ENCODE data around the gene AMZ1.
A peak's percentile ranks its signal among the peaks of the same experiment; 100 is the strongest.

AMZ1 gene

GRCh38 chr7:2651847-2652735 lies 35.9 kb upstream of the AMZ1 start:
- DNase-seq (ENCODE audit: low spot score) = no peak

- DNase-seq (ENCODE audit: low spot score) = no peak
These were observed 35.3 kb upstream of the AMZ1 start for GRCh38 chr7:2652736-2653060.

- DNase-seq (ENCODE audit: low spot score) = no peak
These were observed 33.9 kb upstream of the AMZ1 start for GRCh38 chr7:2654059-2654458.

DNA sequence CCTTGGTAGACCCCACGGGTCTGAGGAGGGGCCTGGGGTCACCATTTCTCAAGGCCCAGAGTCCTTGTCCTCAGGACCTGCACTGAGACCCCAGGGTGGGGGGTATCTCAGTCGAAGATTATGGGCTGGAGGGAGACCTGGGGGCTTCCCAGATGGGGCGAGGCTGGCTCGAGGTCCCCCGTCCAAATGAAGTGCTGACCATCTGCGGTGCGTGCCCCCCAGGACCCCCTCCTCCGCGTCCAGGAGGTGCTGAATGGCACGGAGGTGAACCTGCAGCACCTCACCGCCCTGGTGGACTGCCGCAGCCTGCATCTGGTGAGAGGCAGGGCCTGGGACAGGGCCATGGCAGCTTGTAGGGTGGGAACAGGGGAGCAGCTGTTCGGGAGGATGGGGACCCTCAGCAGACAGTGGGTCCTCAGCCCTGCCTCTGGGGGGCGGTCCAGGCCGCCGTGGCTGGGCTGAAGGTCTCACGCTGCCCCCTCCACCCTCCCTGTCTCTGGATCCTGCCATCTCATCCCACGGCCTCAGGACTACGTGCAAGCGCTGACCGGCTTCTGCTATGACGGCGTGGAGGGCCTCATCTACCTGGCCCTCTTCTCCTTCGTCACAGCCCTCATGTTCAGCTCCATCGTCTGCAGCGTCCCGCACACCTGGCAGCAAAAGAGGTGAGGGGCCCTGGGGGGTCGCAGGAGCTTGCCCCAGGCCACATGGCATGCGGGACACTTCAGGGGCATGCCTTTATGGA lies 32.0 kb upstream of the AMZ1 start:
- no peak for DNase-seq (ENCODE audit: low spot score)

DNA sequence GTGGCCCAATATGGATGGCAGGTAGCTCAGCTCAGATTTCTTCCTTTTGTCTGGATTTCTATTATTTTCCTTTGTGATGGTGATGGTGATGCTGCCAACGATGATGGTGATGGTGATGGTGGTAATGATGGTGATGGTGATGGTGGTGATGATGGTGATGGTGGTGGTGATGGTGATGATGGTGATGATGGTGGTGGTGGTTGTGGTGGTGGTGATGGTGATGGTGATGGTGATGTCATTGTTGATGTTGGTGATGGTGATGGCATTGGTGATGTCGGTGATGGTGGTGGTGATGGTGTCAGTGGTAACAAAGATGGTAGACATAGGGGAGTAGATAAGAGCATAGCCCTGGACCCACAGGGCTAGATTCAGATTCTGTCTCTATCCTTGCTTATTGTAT lies 30.8 kb upstream of the AMZ1 start:
- no peak for DNase-seq (ENCODE audit: low spot score)

- no peak for DNase-seq (ENCODE audit: low spot score)
These were observed 29.9 kb upstream of the AMZ1 start for GRCh38 chr7:2657920-2658671.

- DNase-seq (ENCODE audit: low spot score) = no peak
These were observed 29.1 kb upstream of the AMZ1 start for GRCh38 chr7:2658941-2659340.

DNA sequence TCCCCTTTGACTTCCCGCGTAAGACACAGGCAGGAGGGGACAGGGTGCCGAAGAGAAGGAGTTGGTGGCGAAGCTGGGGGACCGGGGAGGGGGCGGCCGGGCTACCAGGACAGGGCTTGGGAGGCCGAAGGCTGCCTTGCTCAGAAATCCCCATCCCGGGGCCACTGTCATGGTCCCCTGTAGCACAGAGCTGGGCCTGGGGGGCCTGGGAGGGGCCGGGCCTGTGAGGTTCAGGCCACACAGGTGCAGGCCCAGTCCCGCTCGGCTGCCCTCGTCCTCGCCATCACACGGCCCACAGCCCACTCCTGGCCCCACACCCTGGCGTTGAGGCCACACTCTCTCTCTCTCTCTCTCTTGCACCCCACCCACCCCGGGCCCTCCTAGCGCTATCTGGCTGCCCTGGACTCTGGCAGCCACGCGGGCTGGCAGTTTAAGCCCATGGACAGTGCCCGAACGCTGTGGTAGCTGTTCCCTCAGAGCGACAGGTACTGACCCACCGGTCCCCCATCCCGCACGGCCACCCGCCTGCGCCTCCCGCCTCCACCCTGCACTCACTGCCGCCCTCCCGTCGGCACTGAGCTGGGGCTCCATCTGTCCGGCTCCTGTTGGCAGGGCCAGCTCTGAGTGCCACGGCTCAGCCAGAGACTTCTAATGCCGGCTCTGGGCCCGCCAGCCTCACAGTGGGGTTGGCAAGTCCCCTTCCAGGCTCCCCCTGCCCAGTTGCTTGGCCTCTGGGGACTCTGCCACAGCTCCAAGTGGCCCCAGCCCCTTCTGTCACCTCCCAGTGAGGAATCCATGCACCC lies 28.2 kb upstream of the AMZ1 start:
- no peak for DNase-seq (ENCODE audit: low spot score)

DNA sequence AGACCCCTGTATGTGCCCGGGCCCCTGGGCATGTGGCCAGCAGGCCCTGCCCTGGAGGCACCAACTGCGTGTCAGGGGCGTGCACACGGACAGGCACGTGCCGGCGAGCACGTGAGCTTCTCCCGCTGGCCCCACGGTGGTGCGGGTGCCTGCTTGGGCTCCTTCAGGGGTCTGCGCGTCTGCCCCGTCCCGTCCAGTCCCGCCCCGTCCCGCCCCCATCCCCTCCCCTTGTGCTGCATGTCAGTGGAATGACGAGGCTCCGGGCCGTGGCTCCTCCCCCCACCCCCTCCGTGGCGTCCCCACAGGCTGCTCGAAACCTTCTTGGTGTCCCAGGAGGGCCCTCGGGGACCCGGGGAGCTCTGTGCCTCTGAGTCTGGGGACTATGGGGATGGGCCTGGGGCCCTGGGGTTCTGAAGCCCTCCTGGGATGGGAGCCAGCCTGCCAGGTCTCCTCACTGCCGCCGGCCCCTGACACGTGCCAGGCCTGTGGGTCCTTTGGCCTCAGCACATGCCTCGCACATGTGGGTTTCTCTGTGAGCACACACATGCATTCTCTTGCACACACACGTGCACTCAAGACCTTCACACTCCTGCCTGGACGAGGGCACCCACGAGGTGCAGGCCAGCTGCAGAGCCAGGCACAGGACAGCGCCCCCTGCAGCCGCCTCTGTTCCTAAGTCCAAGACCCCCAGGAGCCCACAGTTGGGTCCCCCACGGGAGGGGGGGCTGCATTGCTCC lies 27.5 kb upstream of the AMZ1 start:
- peak; percentile 60 for DNase-seq (ENCODE audit: low spot score)

DNA sequence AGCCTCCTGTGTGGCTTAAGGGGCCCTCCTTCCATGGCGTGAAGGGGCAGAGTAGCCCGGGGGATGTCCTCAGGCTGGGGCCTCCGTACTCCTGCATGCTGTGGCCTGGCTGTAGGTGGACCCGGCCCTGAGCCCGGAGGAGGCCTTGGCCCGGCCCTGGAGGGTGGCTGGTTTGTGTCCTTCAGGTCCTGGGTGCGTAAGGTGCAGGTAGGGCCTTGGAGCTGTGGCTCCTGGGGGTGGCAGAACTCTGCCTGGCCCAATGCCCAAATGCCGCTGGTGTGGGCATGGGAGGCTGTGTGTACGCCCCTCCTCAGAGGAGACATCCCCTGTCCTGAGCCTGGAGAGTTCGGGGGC lies 26.9 kb upstream of the AMZ1 start:
- no peak for DNase-seq (ENCODE audit: low spot score)

GRCh38 chr7:2661602-2662272 lies 26.3 kb upstream of the AMZ1 start:
- DNase-seq (ENCODE audit: low spot score) = no peak

DNA sequence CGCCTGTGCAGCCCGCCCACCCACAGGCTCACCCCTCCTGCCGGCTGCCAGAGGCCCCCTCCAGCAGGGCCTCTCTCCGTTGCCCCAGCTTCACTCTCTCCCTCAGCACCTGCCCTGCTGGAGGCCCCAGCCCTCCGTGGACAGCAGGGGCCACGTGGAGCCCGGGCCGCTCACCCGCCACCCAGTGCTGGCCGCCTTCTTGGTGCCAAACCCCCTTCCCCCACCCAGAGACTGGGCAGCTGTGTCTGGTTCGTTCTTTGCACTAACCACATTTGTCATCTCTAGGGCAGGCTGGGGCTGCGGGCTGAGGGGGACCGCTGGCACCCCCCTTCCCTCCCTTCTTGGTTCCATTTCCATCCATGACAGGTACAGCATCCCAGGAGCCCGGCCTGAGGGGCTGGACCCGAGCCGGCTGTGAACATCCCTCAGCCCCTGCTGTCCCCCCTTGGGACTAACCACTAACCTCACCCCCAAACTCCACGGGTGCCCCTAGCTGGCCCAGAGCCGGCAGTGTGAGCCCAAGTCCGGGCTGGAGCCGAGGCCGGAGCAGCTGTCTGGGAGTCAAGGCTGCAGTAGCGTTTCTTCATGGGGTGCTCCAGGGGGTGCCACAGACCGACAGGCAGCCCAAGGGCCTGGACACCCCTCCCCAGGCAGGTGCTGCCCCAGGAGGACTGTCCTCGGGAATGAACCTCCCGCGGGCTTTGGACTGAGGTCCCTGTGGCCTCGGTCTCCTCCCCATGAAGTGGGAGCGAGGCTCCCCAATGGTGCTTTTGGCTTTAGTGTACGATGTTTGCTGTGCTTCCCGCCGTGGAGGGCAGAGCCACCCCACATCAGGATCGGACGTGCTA lies 25.5 kb upstream of the AMZ1 start:
- no peak for DNase-seq (ENCODE audit: low spot score)

DNA sequence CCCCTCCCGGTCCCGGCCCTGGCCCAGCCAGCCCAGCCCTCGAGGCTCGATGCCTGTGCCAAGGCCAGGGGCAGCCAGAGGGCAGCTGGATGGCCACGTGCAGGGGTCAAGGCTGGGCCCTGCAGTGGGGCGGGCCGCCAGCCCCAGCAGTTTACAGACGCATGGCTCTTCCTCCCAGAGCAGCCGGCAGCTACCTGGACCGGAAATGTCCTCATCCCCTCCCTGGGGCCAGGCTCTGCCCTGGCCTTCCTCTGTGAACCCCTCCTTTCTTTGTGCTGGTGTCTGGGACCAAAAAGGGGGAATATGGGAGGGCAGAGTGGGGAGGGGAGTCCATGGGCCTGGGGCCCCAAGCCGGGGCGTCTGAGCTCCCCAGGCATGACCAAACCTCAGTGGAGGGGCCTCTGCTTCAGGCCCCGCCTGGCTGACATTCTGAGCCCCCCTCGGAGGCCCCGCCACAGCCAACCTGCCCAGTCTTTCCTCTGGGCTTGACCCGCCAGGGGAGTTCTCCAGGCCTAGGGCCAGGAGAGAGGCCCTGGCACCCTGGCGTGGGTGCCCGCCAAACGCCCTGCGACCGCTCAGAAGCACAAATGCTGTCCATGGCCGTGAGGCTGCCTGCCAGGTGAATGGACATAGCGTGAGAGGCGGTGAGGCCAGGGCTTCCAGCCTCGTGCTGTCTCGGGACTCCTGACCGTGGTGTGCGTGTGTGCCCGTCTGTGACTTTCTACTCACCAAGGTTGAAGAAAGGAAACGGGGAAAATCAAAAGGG lies 24.7 kb upstream of the AMZ1 start:
- no peak for DNase-seq (ENCODE audit: low spot score)

GRCh38 chr7:2663960-2664359 lies 24.0 kb upstream of the AMZ1 start:
- DNase-seq (ENCODE audit: low spot score) = no peak

DNA sequence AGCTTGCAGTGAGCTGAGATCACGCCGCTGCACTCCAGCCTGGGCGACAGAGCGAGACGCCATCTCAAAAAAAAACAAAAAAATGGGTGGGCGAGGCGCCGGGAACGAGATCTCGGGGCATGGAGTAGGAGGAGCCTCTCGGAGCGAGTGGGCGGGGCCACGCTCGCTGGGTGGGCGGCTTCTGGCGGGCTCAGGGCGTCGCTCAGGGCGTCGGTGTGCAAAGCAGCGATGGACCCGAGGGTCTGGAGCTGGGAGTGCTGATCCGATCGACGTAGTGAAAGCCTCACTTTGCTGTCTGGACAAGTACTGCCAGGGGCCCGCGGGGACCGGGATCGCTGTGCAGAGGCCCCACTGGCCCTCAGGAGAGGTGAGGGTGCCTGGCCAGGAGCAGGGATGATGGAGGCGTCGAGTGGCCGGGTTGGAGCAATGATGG lies 22.6 kb upstream of the AMZ1 start:
- DNase-seq (ENCODE audit: low spot score) = no peak

- DNase-seq (ENCODE audit: low spot score) = no peak
These were observed 21.8 kb upstream of the AMZ1 start for GRCh38 chr7:2666155-2666554.

DNA sequence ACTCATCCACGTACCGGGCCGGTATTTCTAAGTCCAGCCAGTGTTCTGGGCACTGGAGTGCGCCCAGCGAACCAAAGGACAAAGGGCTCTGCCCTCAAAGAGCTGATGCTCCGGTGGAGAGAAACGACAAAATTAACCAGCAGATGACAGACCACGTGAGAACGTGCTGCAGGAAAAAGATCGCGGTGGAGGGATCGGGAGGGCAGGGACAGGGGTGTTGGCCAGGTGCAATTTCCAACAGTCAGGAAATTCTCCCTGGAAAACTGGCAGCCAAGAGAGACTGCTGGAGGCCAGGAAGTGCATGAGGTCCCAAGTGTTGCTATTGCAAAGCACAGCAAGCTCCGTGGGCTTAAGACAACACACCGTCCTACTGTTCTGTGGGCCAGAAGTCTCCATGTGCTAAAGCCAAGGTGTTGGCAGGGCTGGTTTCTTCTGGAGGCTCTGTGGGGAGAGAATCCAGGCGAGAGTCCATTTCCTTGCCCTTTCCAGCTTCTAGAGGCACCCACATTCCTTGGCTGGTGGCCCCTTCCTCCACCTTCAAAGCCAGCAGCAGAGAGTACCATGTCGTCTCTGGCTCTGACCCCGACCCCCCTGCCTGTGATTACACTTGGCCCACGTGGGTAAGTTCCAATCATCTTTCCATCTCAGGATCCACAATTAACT lies 21.3 kb upstream of the AMZ1 start:
- no peak for DNase-seq (ENCODE audit: low spot score)

- no peak for DNase-seq (ENCODE audit: low spot score)
These were observed 20.2 kb upstream of the AMZ1 start for GRCh38 chr7:2667843-2668242.

DNA sequence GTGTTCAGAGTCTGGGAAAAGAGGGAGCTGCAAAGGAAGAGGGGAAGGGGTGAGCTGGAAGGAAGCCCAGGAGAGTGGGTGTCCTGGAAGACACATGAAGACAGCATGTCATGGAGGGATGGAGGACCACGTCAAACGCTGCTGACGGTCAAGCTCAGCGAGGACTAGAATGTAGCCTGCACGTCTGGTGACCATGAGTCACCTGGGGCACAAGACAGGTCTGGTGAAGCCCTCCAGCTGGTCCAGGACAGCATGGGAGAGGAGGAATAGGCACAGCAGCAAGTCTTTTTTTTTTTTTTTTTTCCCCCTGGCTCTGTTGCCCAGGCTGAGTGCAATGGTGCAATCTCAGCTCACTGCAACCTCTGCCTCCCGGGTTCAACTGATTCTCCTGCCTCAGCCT lies 19.6 kb upstream of the AMZ1 start:
- DNase-seq (ENCODE audit: low spot score) = no peak
